ENCODE data around the gene PPIL4.

DNA sequence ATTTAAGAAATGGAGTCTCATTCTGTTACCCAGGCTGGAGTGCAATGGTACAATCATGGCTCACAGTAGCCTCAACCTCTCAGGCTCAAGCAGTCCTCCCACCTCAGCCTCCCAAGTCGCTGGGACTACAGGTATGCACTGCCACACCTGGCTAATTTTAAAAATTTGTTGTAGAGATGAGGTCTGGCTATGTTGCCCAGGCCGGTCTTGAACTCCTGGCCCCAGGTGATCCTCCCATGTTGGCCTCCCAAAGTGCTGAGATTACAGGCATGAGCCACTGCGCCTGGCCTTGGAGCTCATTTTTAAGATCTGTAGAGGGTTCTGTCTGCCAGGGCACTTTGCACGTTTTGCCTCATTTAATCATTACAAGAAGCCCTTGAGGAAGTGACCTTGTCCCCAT, 78.6 kb downstream of the PPIL4 start:
- TF ChIP-seq, protein P1, sequence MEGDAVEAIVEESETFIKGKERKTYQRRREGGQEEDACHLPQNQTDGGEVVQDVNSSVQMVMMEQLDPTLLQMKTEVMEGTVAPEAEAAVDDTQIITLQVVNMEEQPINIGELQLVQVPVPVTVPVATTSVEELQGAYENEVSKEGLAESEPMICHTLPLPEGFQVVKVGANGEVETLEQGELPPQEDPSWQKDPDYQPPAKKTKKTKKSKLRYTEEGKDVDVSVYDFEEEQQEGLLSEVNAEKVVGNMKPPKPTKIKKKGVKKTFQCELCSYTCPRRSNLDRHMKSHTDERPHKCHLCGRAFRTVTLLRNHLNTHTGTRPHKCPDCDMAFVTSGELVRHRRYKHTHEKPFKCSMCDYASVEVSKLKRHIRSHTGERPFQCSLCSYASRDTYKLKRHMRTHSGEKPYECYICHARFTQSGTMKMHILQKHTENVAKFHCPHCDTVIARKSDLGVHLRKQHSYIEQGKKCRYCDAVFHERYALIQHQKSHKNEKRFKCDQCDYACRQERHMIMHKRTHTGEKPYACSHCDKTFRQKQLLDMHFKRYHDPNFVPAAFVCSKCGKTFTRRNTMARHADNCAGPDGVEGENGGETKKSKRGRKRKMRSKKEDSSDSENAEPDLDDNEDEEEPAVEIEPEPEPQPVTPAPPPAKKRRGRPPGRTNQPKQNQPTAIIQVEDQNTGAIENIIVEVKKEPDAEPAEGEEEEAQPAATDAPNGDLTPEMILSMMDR (IDR thresholded peaks at IDR 0.05): no peak
- TF ChIP-seq POLR2A (IDR thresholded peaks at IDR 0.05): no peak
- no peak for TF ChIP-seq POLR2AphosphoS5 (IDR thresholded peaks at IDR 0.05)
